ENCODE data around the gene MED12L. TPM values are rescaled to one million over a fixed set of nuclear protein-coding genes. Genes with fewer than 3 reads are reported as not detected.

The MED12L gene
- total RNA-seq, 4 donors from 2014 or later: 1.6 to 23.7 (median 4.0) TPM

DNA sequence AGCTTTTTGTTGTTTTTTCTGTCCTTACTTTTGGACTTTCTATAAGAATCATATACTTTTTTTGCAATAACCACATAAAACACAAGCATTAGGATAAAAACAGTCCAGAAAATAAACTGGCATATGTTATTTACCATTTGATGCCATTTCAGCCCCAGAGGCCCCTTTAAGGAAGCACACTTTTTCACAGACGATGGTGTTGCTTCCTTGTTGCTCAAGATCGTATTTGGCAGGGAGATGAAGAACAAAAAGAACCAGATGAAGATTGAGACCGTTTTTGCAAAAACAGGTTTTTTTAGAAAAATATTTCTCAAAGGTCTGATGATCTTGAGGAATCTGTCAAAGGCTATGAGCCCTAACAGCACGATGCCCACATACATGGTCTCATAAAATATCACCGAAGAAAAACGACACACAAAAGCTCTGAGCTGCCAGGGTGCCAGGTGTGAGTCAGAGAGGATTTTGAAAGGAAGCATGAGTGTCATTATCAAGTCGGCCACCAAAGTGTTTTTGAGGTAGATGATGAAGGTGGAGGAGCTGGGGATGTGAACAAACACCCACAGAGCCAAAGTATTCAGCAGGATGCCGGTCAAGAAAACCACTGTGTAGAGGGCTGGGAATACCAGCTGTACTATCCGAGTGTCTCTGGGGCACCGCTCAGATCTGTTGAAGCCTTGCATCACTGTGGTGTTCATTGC lies 243.0 kb downstream of the MED12L start:
- Histone ChIP-seq H3K27ac (no peak overlapping the region), H3K36me3 (no peaks in the 10 kb centered on the region), H3K4me3 (replicated peaks in 1 of 3) (no peak overlapping the region), H3K4me1 (no peaks in the 10 kb centered on the region), H3K9me3 (no peaks in the 10 kb centered on the region), H3K27me3 (no peaks in the 10 kb centered on the region)
- WGBS, 2 donors: 46 to 62% methylated on average over 10 of the region's 10 CpGs
- intact Hi-C loops (cut with DNase I): no loop called here
- no peak for DNase-seq
- TF ChIP-seq, protein P1, sequence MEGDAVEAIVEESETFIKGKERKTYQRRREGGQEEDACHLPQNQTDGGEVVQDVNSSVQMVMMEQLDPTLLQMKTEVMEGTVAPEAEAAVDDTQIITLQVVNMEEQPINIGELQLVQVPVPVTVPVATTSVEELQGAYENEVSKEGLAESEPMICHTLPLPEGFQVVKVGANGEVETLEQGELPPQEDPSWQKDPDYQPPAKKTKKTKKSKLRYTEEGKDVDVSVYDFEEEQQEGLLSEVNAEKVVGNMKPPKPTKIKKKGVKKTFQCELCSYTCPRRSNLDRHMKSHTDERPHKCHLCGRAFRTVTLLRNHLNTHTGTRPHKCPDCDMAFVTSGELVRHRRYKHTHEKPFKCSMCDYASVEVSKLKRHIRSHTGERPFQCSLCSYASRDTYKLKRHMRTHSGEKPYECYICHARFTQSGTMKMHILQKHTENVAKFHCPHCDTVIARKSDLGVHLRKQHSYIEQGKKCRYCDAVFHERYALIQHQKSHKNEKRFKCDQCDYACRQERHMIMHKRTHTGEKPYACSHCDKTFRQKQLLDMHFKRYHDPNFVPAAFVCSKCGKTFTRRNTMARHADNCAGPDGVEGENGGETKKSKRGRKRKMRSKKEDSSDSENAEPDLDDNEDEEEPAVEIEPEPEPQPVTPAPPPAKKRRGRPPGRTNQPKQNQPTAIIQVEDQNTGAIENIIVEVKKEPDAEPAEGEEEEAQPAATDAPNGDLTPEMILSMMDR (IDR thresholded peaks at IDR 0.05): no peak
- TF ChIP-seq POLR2A (IDR thresholded peaks at IDR 0.05): no peak

DNA sequence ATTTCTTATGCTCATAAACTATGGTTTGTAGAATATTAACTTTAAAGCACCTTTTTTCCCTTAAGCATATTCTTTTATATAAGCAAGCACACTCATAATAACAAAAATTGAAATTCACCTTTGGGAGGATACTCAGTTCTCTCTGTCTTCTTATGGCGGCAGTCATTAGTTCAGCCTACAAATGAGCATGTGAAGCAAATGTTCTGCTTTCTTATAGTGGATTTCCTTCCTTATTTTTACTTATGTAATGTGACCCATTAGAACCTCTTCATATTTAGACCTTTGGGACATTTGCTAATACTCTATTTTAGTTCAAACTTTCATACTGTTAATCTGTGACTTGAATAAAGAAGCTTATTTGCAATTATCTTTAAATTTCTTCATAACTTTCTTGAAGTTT lies 243.9 kb downstream of the MED12L start, which contains the start of gene P2RY13:
Gene P2RY13, minus strand, starts transcription at position 187 of the 400 bp plus-strand sequence. Its CDS starts 21 bp downstream, at position 166.
- Histone ChIP-seq H3K27ac (no peak within 1 kb of the TSS), H3K4me1 (no peaks in the 10 kb centered on the region), H3K36me3 (no peaks in the 10 kb centered on the region), H3K27me3 (no peaks in the 10 kb centered on the region), H3K9me3 (no peaks in the 10 kb centered on the region), H3K4me3 (replicated peaks in 1 of 3) (no peak within 1 kb of the TSS)
- intact Hi-C loops (cut with DNase I): no loop called here
- WGBS, 2 donors: 89 to 96% methylated on average over 1 of the region's 1 CpG
- TF ChIP-seq, protein P1 (IDR thresholded peaks at IDR 0.05): no peak
- no peak for TF ChIP-seq POLR2A (IDR thresholded peaks at IDR 0.05)
- DNase-seq: no peak

DNA sequence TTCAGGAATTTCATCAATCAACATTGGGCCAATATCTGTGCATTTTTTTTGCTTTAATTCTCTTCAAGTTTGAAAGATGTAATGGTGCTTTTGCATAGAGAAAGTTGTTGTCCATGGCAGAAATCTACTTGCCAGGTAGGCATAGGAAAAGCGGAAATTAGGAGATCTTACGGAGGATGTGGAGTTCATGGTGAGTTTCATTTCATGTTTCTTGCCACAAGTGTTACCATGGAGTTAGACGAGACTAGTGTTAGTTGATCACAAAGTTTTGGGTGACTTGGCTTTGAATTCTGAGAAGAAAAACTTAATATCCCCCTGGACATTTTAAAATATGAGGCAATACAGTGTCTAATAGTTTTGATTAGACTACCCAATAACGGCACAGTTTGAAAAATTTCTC lies 244.9 kb downstream of the MED12L start:
- Histone ChIP-seq H3K27me3 (no peaks in the 10 kb centered on the region), H3K27ac (no peak overlapping the region), H3K36me3 (no peaks in the 10 kb centered on the region), H3K9me3 (no peaks in the 10 kb centered on the region), H3K4me1 (no peaks in the 10 kb centered on the region), H3K4me3 (replicated peaks in 1 of 3) (no peak overlapping the region)
- no peak for DNase-seq
- WGBS, 2 donors: 67 to 80% methylated on average over 4 of the region's 4 CpGs
- intact Hi-C loops (cut with DNase I): no loop called here
- no peak for TF ChIP-seq POLR2A (IDR thresholded peaks at IDR 0.05)
- TF ChIP-seq, protein P1 (IDR thresholded peaks at IDR 0.05): no peak

DNA sequence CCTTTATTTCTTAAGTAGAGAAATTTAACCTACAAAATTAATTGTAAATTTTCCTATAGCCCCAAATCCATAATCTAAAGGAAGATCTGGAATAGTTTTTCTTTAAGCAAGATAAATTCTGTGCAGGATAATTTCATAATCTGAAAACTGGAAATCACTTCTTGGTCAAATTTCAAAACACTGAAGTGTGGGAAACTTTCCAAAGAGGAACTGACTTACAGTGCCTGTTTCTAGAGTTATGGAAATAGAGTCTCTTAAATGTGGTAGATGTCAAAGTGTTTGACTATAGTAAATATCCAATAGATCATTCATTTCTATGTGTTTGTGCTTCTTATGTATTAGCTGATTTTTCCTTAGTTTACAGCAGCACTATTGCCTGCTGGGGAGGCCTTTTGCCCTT lies 245.4 kb downstream of the MED12L start:
- H3K4me3 ChIP-seq (replicated peaks in 1 of 3): no peak overlapping the region
- H3K36me3 ChIP-seq: no peaks in the 10 kb centered on the region
- no peaks in the 10 kb centered on the region for H3K27me3 ChIP-seq
- intact Hi-C loops (cut with DNase I): no loop called here
- DNase-seq: no peak
- TF ChIP-seq, protein P1 (IDR thresholded peaks at IDR 0.05): no peak
- no peak for TF ChIP-seq POLR2A (IDR thresholded peaks at IDR 0.05)
- no peaks in the 10 kb centered on the region for H3K9me3 ChIP-seq
- no peak overlapping the region for H3K27ac ChIP-seq
- H3K4me1 ChIP-seq: no peaks in the 10 kb centered on the region

DNA sequence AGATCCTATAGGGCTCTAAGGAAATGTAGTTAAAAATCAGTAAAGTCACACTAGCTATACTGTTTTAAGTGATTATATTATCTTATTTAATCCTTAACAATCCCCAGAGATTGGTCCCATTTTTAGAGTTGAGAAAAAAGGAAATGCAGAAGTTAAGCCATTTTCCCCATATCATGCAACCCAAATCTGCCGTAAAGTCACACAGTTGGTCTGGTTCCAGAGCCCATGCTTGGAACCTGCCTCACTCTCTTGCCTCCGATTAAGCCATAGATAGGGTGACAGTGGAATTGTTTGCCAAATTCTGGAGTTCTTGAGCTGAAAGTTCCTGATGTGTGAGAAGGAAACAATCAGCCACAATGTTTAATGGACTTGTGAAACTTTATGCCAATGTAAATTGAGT lies 246.2 kb downstream of the MED12L start:
- 79 to 88% methylated on average over 2 of the region's 2 CpGs for WGBS, 2 donors
- no peaks in the 10 kb centered on the region for H3K9me3 ChIP-seq
- H3K27me3 ChIP-seq: no peaks in the 10 kb centered on the region
- intact Hi-C loops (cut with DNase I): no loop called here
- no peak for TF ChIP-seq POLR2A (IDR thresholded peaks at IDR 0.05)
- TF ChIP-seq, protein P1 (IDR thresholded peaks at IDR 0.05): no peak
- no peak for DNase-seq
- H3K36me3 ChIP-seq: no peaks in the 10 kb centered on the region
- no peak overlapping the region for H3K27ac ChIP-seq
- H3K4me3 ChIP-seq (replicated peaks in 1 of 3): no peak overlapping the region
- H3K4me1 ChIP-seq: no peaks in the 10 kb centered on the region

Measured in thyroid gland (tissue), 4 donors.